Measurements from ENCODE around the gene ARHGAP24.

The ARHGAP24 gene

DNA sequence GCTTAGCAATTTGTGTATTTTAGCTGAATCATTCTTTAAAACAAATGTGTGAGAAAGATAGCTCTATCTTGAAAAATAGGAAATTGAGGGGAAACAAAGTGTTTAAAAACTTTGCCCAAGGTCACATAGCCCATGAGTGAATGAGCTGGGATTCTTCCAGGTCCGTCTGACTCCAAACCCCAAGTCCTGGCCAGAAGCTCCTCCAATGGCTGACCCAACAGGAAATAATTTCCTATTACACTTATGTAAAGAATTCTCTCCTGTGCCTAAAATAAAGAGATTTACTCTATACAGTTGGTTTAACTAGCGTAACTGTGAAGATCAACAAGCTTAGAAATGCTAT, 287.6 kb downstream of the ARHGAP24 start:
- no peaks in the 10 kb centered on the region for H3K27me3 ChIP-seq (ENCODE audit: insufficient read depth, low read length)
- no peak overlapping the region for H2AK5ac ChIP-seq (ENCODE audit: low read length)
- no CpG with 5 or more reads among the region's 2 CpGs for WGBS (ENCODE audit: extremely low coverage, insufficient coverage, insufficient read length)
- no peaks in the 10 kb centered on the region for H3K79me2 ChIP-seq (ENCODE audit: control insufficient read depth, insufficient read depth, low read length, poor library complexity)
- no peak overlapping the region for H2BK5ac ChIP-seq (ENCODE audit: low read depth, low read length, poor library complexity)
- no peaks in the 10 kb centered on the region for H3K9me3 ChIP-seq (ENCODE audit: insufficient read depth, low read depth, low read length)
- H4K8ac ChIP-seq (ENCODE audit: low read depth, low read length) = no peak overlapping the region
- DNase-seq = no peak
- no peak overlapping the region for H3K9ac ChIP-seq (ENCODE audit: low read length)
- H3K18ac ChIP-seq (ENCODE audit: low read length) = no peak overlapping the region
- no peak overlapping the region for H4K12ac ChIP-seq (ENCODE audit: low read depth, low read length)
- H3K4me3 ChIP-seq (ENCODE audit: low read depth, low read length) = no peak overlapping the region
- no peak overlapping the region for H3K27ac ChIP-seq (ENCODE audit: low read depth, low read length)
- no peak overlapping the region for H3K4me2 ChIP-seq (ENCODE audit: low read length)
- no peak overlapping the region for H3K4ac ChIP-seq (ENCODE audit: low read depth, low read length)
- no peak overlapping the region for H4K91ac ChIP-seq (ENCODE audit: low read depth, low read length)
- H2AFZ ChIP-seq (ENCODE audit: insufficient read depth, low read length, poor library complexity) = no peak overlapping the region
- no peaks in the 10 kb centered on the region for H3K79me1 ChIP-seq (ENCODE audit: low read length)
- H3K23ac ChIP-seq (ENCODE audit: low read length) = no peak overlapping the region
- H3K4me1 ChIP-seq (ENCODE audit: control insufficient read depth in 1 of 2, insufficient read depth in 2 of 2, low read length in 2 of 2) = no peaks in the 10 kb centered on the region
- H2BK120ac ChIP-seq (ENCODE audit: insufficient read depth, low read length, poor library complexity) = no peak overlapping the region
- H2BK12ac ChIP-seq (ENCODE audit: low read length) = no peak overlapping the region
- H3K36me3 ChIP-seq (ENCODE audit: control insufficient read depth in 1 of 2, insufficient read depth in 2 of 2, low read length in 2 of 2) = no peaks in the 10 kb centered on the region
- no peak overlapping the region for H3K14ac ChIP-seq (ENCODE audit: low read length)

DNA sequence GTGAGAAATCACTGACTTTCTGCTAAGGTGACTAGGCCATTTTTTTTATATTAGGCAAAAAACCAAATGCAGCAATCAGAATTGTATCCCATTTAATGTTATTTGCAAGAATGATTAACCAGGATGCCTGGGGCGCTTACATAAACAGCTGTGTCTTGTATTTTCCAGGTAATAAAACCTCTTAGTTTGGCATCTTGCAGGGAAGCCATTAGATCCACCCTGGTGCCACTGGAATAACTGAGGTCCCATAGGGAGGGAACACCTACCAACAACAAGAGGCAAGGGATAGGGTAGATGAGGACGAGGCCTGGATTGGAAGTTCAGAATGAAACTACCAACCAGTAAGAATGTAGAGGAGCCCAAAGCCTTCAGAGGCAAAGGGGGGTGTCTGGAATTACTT, 288.3 kb downstream of the ARHGAP24 start:
- WGBS (ENCODE audit: extremely low coverage, insufficient coverage, insufficient read length) = no CpG with 5 or more reads among the region's 2 CpGs
- Histone ChIP-seq H2BK120ac (ENCODE audit: insufficient read depth, low read length, poor library complexity) (no peak overlapping the region), H4K12ac (ENCODE audit: low read depth, low read length) (no peak overlapping the region), H3K36me3 (ENCODE audit: control insufficient read depth in 1 of 2, insufficient read depth in 2 of 2, low read length in 2 of 2) (no peaks in the 10 kb centered on the region), H3K9ac (ENCODE audit: low read length) (no peak overlapping the region), H3K4ac (ENCODE audit: low read depth, low read length) (no peak overlapping the region), H3K4me2 (ENCODE audit: low read length) (no peak overlapping the region), H3K79me1 (ENCODE audit: low read length) (no peaks in the 10 kb centered on the region), H3K4me3 (ENCODE audit: low read depth, low read length) (no peak overlapping the region), H3K79me2 (ENCODE audit: control insufficient read depth, insufficient read depth, low read length, poor library complexity) (no peaks in the 10 kb centered on the region), H2BK5ac (ENCODE audit: low read depth, low read length, poor library complexity) (no peak overlapping the region), H3K18ac (ENCODE audit: low read length) (no peak overlapping the region), H4K91ac (ENCODE audit: low read depth, low read length) (no peak overlapping the region), H3K4me1 (ENCODE audit: control insufficient read depth in 1 of 2, insufficient read depth in 2 of 2, low read length in 2 of 2) (no peaks in the 10 kb centered on the region), H3K9me3 (ENCODE audit: insufficient read depth, low read depth, low read length) (no peaks in the 10 kb centered on the region), H3K27me3 (ENCODE audit: insufficient read depth, low read length) (no peaks in the 10 kb centered on the region), H2AFZ (ENCODE audit: insufficient read depth, low read length, poor library complexity) (no peak overlapping the region), H3K14ac (ENCODE audit: low read length) (no peak overlapping the region), H3K23ac (ENCODE audit: low read length) (no peak overlapping the region), H2BK12ac (ENCODE audit: low read length) (no peak overlapping the region), H4K8ac (ENCODE audit: low read depth, low read length) (no peak overlapping the region), H3K27ac (ENCODE audit: low read depth, low read length) (no peak overlapping the region), H2AK5ac (ENCODE audit: low read length) (no peak overlapping the region)
- no peak for DNase-seq

DNA sequence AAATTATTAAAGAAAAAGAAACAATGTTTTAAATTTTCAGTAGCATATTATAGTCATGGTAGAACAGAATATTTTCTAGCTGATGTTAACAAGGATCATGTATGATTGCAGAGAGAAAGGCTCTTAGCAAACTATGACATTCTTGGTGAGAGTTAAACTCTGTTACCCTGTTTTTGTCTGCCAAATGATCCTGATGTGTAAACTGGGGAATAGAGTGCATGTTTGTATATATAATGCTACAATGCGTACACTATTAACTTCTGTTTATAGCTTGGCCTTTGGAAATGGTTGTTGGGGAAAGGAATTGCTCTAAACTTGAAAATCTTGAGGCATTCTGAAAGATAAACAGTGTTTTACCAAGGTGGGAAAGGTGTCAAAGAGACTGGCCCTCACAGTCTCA, 292.7 kb downstream of the ARHGAP24 start:
- Histone ChIP-seq H2BK12ac (ENCODE audit: low read length) (no peak overlapping the region), H3K36me3 (ENCODE audit: control insufficient read depth in 1 of 2, insufficient read depth in 2 of 2, low read length in 2 of 2) (no peaks in the 10 kb centered on the region), H3K18ac (ENCODE audit: low read length) (no peak overlapping the region), H3K79me1 (ENCODE audit: low read length) (no peaks in the 10 kb centered on the region), H3K4me3 (ENCODE audit: low read depth, low read length) (no peak overlapping the region), H3K9ac (ENCODE audit: low read length) (no peak overlapping the region), H4K91ac (ENCODE audit: low read depth, low read length) (no peak overlapping the region), H2BK5ac (ENCODE audit: low read depth, low read length, poor library complexity) (no peak overlapping the region), H3K27ac (ENCODE audit: low read depth, low read length) (no peak overlapping the region), H2AFZ (ENCODE audit: insufficient read depth, low read length, poor library complexity) (no peak overlapping the region), H2AK5ac (ENCODE audit: low read length) (no peak overlapping the region), H3K27me3 (ENCODE audit: insufficient read depth, low read length) (no peaks in the 10 kb centered on the region), H3K14ac (ENCODE audit: low read length) (no peak overlapping the region), H4K12ac (ENCODE audit: low read depth, low read length) (no peak overlapping the region), H3K4me2 (ENCODE audit: low read length) (no peak overlapping the region), H4K8ac (ENCODE audit: low read depth, low read length) (no peak overlapping the region), H3K4ac (ENCODE audit: low read depth, low read length) (no peak overlapping the region), H3K23ac (ENCODE audit: low read length) (no peak overlapping the region), H3K4me1 (ENCODE audit: control insufficient read depth in 1 of 2, insufficient read depth in 2 of 2, low read length in 2 of 2) (no peaks in the 10 kb centered on the region), H3K9me3 (ENCODE audit: insufficient read depth, low read depth, low read length) (no peaks in the 10 kb centered on the region), H3K79me2 (ENCODE audit: control insufficient read depth, insufficient read depth, low read length, poor library complexity) (no peaks in the 10 kb centered on the region), H2BK120ac (ENCODE audit: insufficient read depth, low read length, poor library complexity) (no peak overlapping the region)
- no peak for DNase-seq
- WGBS (ENCODE audit: extremely low coverage, insufficient coverage, insufficient read length) = no CpG with 5 or more reads among the region's 1 CpG

DNA sequence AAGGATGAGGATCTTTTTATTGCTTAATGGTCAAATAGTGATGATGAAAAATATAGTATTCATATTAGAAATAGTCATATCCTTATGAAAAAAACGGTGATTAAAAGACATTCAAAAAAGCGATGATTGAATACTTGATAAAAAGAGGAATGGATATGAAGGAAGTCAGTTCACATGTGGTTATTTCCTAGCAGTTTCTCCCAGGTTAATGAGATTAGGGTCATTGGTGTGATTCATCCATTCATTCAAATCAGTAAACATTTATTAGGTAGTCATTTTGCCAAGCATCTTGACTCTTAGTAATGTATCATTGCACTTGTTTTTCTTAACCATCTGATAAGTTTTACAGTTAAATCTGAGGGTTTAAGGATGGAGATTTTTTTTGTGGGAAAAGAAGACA, 294.1 kb downstream of the ARHGAP24 start:
- Histone ChIP-seq H3K18ac (ENCODE audit: low read length) (no peak overlapping the region), H3K14ac (ENCODE audit: low read length) (no peak overlapping the region), H3K9me3 (ENCODE audit: insufficient read depth, low read depth, low read length) (no peaks in the 10 kb centered on the region), H3K23ac (ENCODE audit: low read length) (no peak overlapping the region), H2AK5ac (ENCODE audit: low read length) (no peak overlapping the region), H3K79me1 (ENCODE audit: low read length) (no peaks in the 10 kb centered on the region), H2BK120ac (ENCODE audit: insufficient read depth, low read length, poor library complexity) (no peak overlapping the region), H3K9ac (ENCODE audit: low read length) (no peak overlapping the region), H3K79me2 (ENCODE audit: control insufficient read depth, insufficient read depth, low read length, poor library complexity) (no peaks in the 10 kb centered on the region), H2BK5ac (ENCODE audit: low read depth, low read length, poor library complexity) (no peak overlapping the region), H3K4ac (ENCODE audit: low read depth, low read length) (no peak overlapping the region), H4K91ac (ENCODE audit: low read depth, low read length) (no peak overlapping the region), H3K27ac (ENCODE audit: low read depth, low read length) (no peak overlapping the region), H3K4me2 (ENCODE audit: low read length) (no peak overlapping the region), H2BK12ac (ENCODE audit: low read length) (no peak overlapping the region), H2AFZ (ENCODE audit: insufficient read depth, low read length, poor library complexity) (no peak overlapping the region), H3K4me3 (ENCODE audit: low read depth, low read length) (no peak overlapping the region), H3K4me1 (ENCODE audit: control insufficient read depth in 1 of 2, insufficient read depth in 2 of 2, low read length in 2 of 2) (peaks cover 0 to 2% of the 10 kb centered on the region in 2 experiments), H3K27me3 (ENCODE audit: insufficient read depth, low read length) (no peaks in the 10 kb centered on the region), H4K8ac (ENCODE audit: low read depth, low read length) (no peak overlapping the region), H3K36me3 (ENCODE audit: control insufficient read depth in 1 of 2, insufficient read depth in 2 of 2, low read length in 2 of 2) (no peaks in the 10 kb centered on the region), H4K12ac (ENCODE audit: low read depth, low read length) (no peak overlapping the region)
- no peak for DNase-seq
- no CpG with 5 or more reads among the region's 2 CpGs for WGBS (ENCODE audit: extremely low coverage, insufficient coverage, insufficient read length)
